Stimulated activated memory B cell treated with anti-CD40 and anti-IgM and Interleukin-4, amounts not matched to agents 10 μg/mL and 1 μg/mL and 100 μg/mL, for 72 hours (primary cell): ENCODE data around the gene GRIN1.
A peak's percentile ranks its signal among the peaks of the same experiment; 100 is the strongest.

Experiments
- ATAC-seq: fragments of 150-1000 bp; cut with Tn5 transposase; 2 replicates; pipeline ENCODE4 v1.10.0; 2021
- H3K27ac Mint-ChIP-seq: one replicate; pipeline ENCODE4 v1.8.0; 2022; ENCODE audit warnings: mild to moderate bottlenecking, mixed read lengths
- H3K27me3 Mint-ChIP-seq: one replicate; pipeline ENCODE4 v1.8.0; 2022; ENCODE audit warnings: mixed read lengths
- H3K36me3 Mint-ChIP-seq: one replicate; pipeline ENCODE4 v1.8.0; 2022; ENCODE audit warnings: mixed read lengths
- H3K4me1 Mint-ChIP-seq: one replicate; pipeline ENCODE4 v1.8.0; 2022; ENCODE audit warnings: mixed read lengths
- H3K4me3 Mint-ChIP-seq: one replicate; pipeline ENCODE4 v1.8.0; 2022; ENCODE audit warnings: mild to moderate bottlenecking, moderate library complexity, mixed read lengths
- H3K9me3 Mint-ChIP-seq: one replicate; pipeline ENCODE4 v1.8.0; 2022; ENCODE audit warnings: mixed read lengths

The GRIN1 gene

GRCh38 chr9:137161558-137162486, 22.9 kb downstream of the GRIN1 start:
- Mint-ChIP-seq H3K36me3 (no peaks in the 10 kb centered on the region), H3K4me3 (no peak overlapping the region), H3K27me3 (peaks cover 88% of the 10 kb centered on the region), H3K27ac (no peak overlapping the region), H3K4me1 (peaks cover 29% of the 10 kb centered on the region), H3K9me3 (no peaks in the 10 kb centered on the region)
- peak; percentile 25 for ATAC-seq

GRCh38 chr9:137162505-137163364, 23.8 kb downstream of the GRIN1 start:
- no peaks in the 10 kb centered on the region for H3K36me3 Mint-ChIP-seq
- H3K4me3 Mint-ChIP-seq: no peak overlapping the region
- H3K27ac Mint-ChIP-seq: no peak overlapping the region
- H3K4me1 Mint-ChIP-seq: peaks cover 28% of the 10 kb centered on the region
- no peak for ATAC-seq
- no peaks in the 10 kb centered on the region for H3K9me3 Mint-ChIP-seq
- H3K27me3 Mint-ChIP-seq: peaks cover 81% of the 10 kb centered on the region

- H3K36me3 Mint-ChIP-seq: no peaks in the 10 kb centered on the region
- no peaks in the 10 kb centered on the region for H3K9me3 Mint-ChIP-seq
- H3K4me1 Mint-ChIP-seq: peaks cover 22% of the 10 kb centered on the region
- H3K27ac Mint-ChIP-seq: no peak overlapping the region
- no peak for ATAC-seq
- peaks cover 75% of the 10 kb centered on the region for H3K27me3 Mint-ChIP-seq
- H3K4me3 Mint-ChIP-seq: no peak overlapping the region
These were observed 24.4 kb downstream of the GRIN1 start for GRCh38 chr9:137163365-137163715.

- Mint-ChIP-seq H3K27me3 (peaks cover 74% of the 10 kb centered on the region), H3K9me3 (no peaks in the 10 kb centered on the region), H3K36me3 (no peaks in the 10 kb centered on the region), H3K4me3 (no peak overlapping the region), H3K27ac (no peak overlapping the region), H3K4me1 (peaks cover 17% of the 10 kb centered on the region)
- ATAC-seq: no peak
These were observed 24.9 kb downstream of the GRIN1 start for GRCh38 chr9:137163805-137164204.

GRCh38 chr9:137164370-137165249, 25.7 kb downstream of the GRIN1 start:
- Mint-ChIP-seq H3K36me3 (no peaks in the 10 kb centered on the region), H3K9me3 (no peaks in the 10 kb centered on the region), H3K4me1 (peaks cover 9% of the 10 kb centered on the region), H3K4me3 (no peak overlapping the region), H3K27me3 (peaks cover 71% of the 10 kb centered on the region), H3K27ac (no peak overlapping the region)
- ATAC-seq: no peak

- no peak overlapping the region for H3K27ac Mint-ChIP-seq
These were observed 26.4 kb downstream of the GRIN1 start for GRCh38 chr9:137165250-137165836.

GRCh38 chr9:137166380-137167229, 27.7 kb downstream of the GRIN1 start:
- peak overlapping the region; percentile 15 for H3K4me3 Mint-ChIP-seq
- no peaks in the 10 kb centered on the region for H3K9me3 Mint-ChIP-seq
- H3K27me3 Mint-ChIP-seq: peaks cover 72% of the 10 kb centered on the region
- peaks cover 6% of the 10 kb centered on the region for H3K4me1 Mint-ChIP-seq
- no peak for ATAC-seq
- no peak overlapping the region for H3K27ac Mint-ChIP-seq
- H3K36me3 Mint-ChIP-seq: no peaks in the 10 kb centered on the region

More at GRCh38 chr9:137165250-137165836, 26.4 kb downstream of the GRIN1 start:
- Mint-ChIP-seq H3K36me3 (no peaks in the 10 kb centered on the region), H3K4me3 (no peak overlapping the region), H3K27me3 (peaks cover 69% of the 10 kb centered on the region), H3K4me1 (peaks cover 6% of the 10 kb centered on the region), H3K9me3 (no peaks in the 10 kb centered on the region)
- no peak for ATAC-seq

GRCh38 chr9:137167277-137167746, 28.4 kb downstream of the GRIN1 start:
- no peak for ATAC-seq
- H3K36me3 Mint-ChIP-seq: no peaks in the 10 kb centered on the region
- peaks cover 6% of the 10 kb centered on the region for H3K4me1 Mint-ChIP-seq
- H3K4me3 Mint-ChIP-seq: no peak overlapping the region
- H3K27ac Mint-ChIP-seq: no peak overlapping the region
- H3K9me3 Mint-ChIP-seq: no peaks in the 10 kb centered on the region
- peaks cover 75% of the 10 kb centered on the region for H3K27me3 Mint-ChIP-seq

GRCh38 chr9:137167747-137168572, 29.0 kb downstream of the GRIN1 start:
- no peak overlapping the region for H3K27ac Mint-ChIP-seq
- peak; percentile 17 for ATAC-seq
- H3K4me1 Mint-ChIP-seq: peaks cover 6% of the 10 kb centered on the region
- H3K27me3 Mint-ChIP-seq: peaks cover 71% of the 10 kb centered on the region
- no peaks in the 10 kb centered on the region for H3K36me3 Mint-ChIP-seq
- H3K4me3 Mint-ChIP-seq: no peak overlapping the region
- H3K9me3 Mint-ChIP-seq: no peaks in the 10 kb centered on the region

GRCh38 chr9:137168573-137168903, 29.6 kb downstream of the GRIN1 start:
- Mint-ChIP-seq H3K27me3 (peaks cover 71% of the 10 kb centered on the region), H3K4me1 (peaks cover 6% of the 10 kb centered on the region), H3K36me3 (no peaks in the 10 kb centered on the region), H3K4me3 (peak overlapping the region; percentile 34), H3K9me3 (no peaks in the 10 kb centered on the region), H3K27ac (no peak overlapping the region)
- no peak for ATAC-seq

GRCh38 chr9:137168904-137169856, 30.2 kb downstream of the GRIN1 start:
- peaks cover 67% of the 10 kb centered on the region for H3K27me3 Mint-ChIP-seq
- H3K9me3 Mint-ChIP-seq: no peaks in the 10 kb centered on the region
- no peaks in the 10 kb centered on the region for H3K36me3 Mint-ChIP-seq
- no peak overlapping the region for H3K27ac Mint-ChIP-seq
- H3K4me3 Mint-ChIP-seq: peak overlapping the region; percentile 72
- peaks cover 6% of the 10 kb centered on the region for H3K4me1 Mint-ChIP-seq
- no peak for ATAC-seq

GRCh38 chr9:137169896-137170358, 31.0 kb downstream of the GRIN1 start, which contains the start of gene LRRC26:
LRRC26 (minus strand) TSS chr9:137170051; CDS start chr9:137169943, 108 bp downstream.
- ATAC-seq: no peak
- H3K27me3 Mint-ChIP-seq: peaks cover 60% of the 10 kb centered on the region
- H3K4me1 Mint-ChIP-seq: peaks cover 6% of the 10 kb centered on the region
- H3K9me3 Mint-ChIP-seq: no peaks in the 10 kb centered on the region
- peak within 1 kb of the TSS; percentile 72 for H3K4me3 Mint-ChIP-seq
- no peak within 1 kb of the TSS for H3K27ac Mint-ChIP-seq
- H3K36me3 Mint-ChIP-seq: no peaks in the 10 kb centered on the region
